Activated naive CD8-positive, alpha-beta T cell treated with anti-CD3 and anti-CD28 coated beads for 36 hours (primary cell): ENCODE data around the gene CPT1A. TPM values are rescaled to one million over a fixed set of nuclear protein-coding genes. Genes with fewer than 3 reads are reported as not detected.

Experiments
- DNase-seq: peaks from one replicate; pipeline ENCODE4 v3.0.0; 2021
- H3K27ac Mint-ChIP-seq: one replicate; pipeline ENCODE4 v1.8.0; 2022; ENCODE audit warnings: mild to moderate bottlenecking, moderate library complexity, mixed read lengths
- H3K27me3 Mint-ChIP-seq: one replicate; pipeline ENCODE4 v1.8.0; 2022; ENCODE audit warnings: mild to moderate bottlenecking, mixed read lengths
- H3K36me3 Mint-ChIP-seq: one replicate; pipeline ENCODE4 v1.8.0; 2021; ENCODE audit warnings: mild to moderate bottlenecking, mixed read lengths
- H3K4me1 Mint-ChIP-seq: one replicate; pipeline ENCODE4 v1.8.0; 2021; ENCODE audit warnings: mixed read lengths
- H3K4me3 Mint-ChIP-seq: one replicate; pipeline ENCODE4 v1.8.0; 2022; ENCODE audit warnings: mild to moderate bottlenecking, moderate library complexity, mixed read lengths
- H3K9me3 Mint-ChIP-seq: one replicate; pipeline ENCODE4 v1.8.0; 2022; ENCODE audit warnings: mixed read lengths
- total RNA-seq, 2 experiments: library from RNA; stranded (reverse); gene quantifications; one replicate each; pipeline ENCODE4 v1.2.3, GENCODE V29; 2021

Gene CPT1A
- total RNA-seq, 2 experiments from 2014 or later, result 12.8 to 15.4 TPM

DNA sequence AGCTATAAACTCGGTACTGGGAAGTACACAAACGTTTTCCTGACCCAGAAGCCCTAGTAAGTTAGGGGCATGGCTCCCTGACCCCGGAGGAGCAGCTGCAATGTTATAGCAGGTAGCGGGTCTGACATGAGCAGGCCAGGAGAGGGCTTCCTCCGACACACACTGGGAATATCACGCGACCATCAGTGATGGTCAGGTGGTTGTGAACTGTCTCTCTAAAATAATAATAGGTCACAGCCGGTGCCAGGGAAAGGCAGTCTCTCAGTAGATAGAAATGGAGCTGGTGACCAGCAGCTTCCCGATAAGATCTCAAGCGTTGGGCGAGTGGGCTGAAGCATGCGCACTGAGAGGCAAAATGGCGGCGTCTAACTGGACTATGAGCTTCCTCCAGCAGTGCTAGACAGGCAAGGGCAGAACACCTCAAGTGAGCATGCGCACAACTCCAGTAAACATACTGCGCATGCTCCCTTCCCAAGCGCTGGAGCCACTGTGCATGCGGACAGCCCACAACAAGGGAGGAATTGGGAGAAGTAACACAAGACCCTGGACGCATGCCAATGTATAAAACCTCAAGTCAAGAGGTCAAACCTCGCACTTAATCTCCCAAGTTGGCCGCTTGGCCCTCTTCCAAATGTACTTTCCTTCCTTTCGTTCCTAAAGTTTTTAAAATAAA, 68.1 kb downstream of the CPT1A start:
- H3K36me3 Mint-ChIP-seq, result peaks cover 5% of the 10 kb centered on the region
- no peak for DNase-seq
- no peaks in the 10 kb centered on the region for H3K4me1 Mint-ChIP-seq
- no peak overlapping the region for H3K4me3 Mint-ChIP-seq
- no peaks in the 10 kb centered on the region for H3K9me3 Mint-ChIP-seq
- H3K27ac Mint-ChIP-seq, result no peak overlapping the region
- H3K27me3 Mint-ChIP-seq, result no peaks in the 10 kb centered on the region

DNA sequence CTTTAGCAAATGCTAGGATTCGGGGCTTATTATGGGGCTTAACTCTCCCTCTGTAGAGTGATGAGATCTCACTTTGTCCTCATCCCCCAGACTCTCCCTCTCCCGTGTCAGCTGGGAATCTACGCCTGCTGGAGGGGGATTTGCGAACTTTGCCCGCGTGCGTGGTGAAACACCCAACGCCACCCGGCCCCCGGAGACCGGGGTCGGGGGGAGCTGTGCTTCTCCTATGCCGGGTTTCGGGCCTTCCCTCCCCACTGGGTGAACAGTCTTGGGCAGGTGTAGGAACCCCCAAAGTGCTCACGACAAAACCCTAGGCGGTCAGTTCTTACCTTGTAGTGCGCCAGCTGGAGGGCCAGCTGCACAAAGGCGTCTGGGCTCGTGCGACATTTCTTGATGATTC, 68.8 kb downstream of the CPT1A start:
- Mint-ChIP-seq H3K4me1 (no peaks in the 10 kb centered on the region), H3K27me3 (no peaks in the 10 kb centered on the region), H3K27ac (no peak overlapping the region), H3K9me3 (no peaks in the 10 kb centered on the region), H3K36me3 (peaks cover 5% of the 10 kb centered on the region), H3K4me3 (no peak overlapping the region)
- no peak for DNase-seq

GRCh38 chr11:68770781-68771180, 70.9 kb downstream of the CPT1A start:
- H3K4me3 Mint-ChIP-seq, result no peak overlapping the region
- no peak for DNase-seq
- H3K27me3 Mint-ChIP-seq, result no peaks in the 10 kb centered on the region
- H3K36me3 Mint-ChIP-seq, result peaks cover 4% of the 10 kb centered on the region
- H3K9me3 Mint-ChIP-seq, result no peaks in the 10 kb centered on the region
- H3K4me1 Mint-ChIP-seq, result no peaks in the 10 kb centered on the region
- H3K27ac Mint-ChIP-seq, result no peak overlapping the region

DNA sequence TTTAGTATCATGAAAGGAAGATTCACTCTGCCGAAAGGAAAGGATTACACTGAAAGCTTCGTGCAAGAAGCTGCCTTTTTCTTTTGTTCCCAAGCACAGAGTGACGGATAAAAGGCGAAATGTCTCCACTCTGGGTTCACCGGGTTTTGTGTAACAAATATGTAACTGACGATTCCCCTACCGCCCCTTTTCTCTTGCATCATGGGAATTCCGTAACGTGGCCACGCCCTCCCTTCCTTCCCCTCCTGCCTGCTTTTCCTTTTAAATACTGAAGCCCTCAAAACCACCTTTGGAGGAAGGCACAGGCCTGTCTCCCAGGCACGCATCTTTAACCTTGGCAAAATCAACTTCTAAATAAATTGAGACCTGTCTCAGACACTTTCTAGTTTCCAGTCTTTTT, 74.0 kb downstream of the CPT1A start:
- DNase-seq, result no peak
- H3K27me3 Mint-ChIP-seq, result no peaks in the 10 kb centered on the region
- H3K36me3 Mint-ChIP-seq, result no peaks in the 10 kb centered on the region
- H3K9me3 Mint-ChIP-seq, result no peaks in the 10 kb centered on the region
- H3K4me3 Mint-ChIP-seq, result no peak overlapping the region
- no peak overlapping the region for H3K27ac Mint-ChIP-seq
- H3K4me1 Mint-ChIP-seq, result no peaks in the 10 kb centered on the region

- DNase-seq, result no peak
- no peak overlapping the region for H3K4me3 Mint-ChIP-seq
- H3K36me3 Mint-ChIP-seq, result no peaks in the 10 kb centered on the region
- no peak overlapping the region for H3K27ac Mint-ChIP-seq
- no peaks in the 10 kb centered on the region for H3K9me3 Mint-ChIP-seq
- no peaks in the 10 kb centered on the region for H3K4me1 Mint-ChIP-seq
- no peaks in the 10 kb centered on the region for H3K27me3 Mint-ChIP-seq
Observed at GRCh38 chr11:68766786-68767185, 74.9 kb downstream of the CPT1A start.

- H3K27me3 Mint-ChIP-seq, result no peaks in the 10 kb centered on the region
- H3K4me3 Mint-ChIP-seq, result no peak overlapping the region
- H3K4me1 Mint-ChIP-seq, result no peaks in the 10 kb centered on the region
- H3K9me3 Mint-ChIP-seq, result no peaks in the 10 kb centered on the region
- no peak overlapping the region for H3K27ac Mint-ChIP-seq
- no peaks in the 10 kb centered on the region for H3K36me3 Mint-ChIP-seq
- DNase-seq, result no peak
Observed at GRCh38 chr11:68764746-68765145, 77.0 kb downstream of the CPT1A start.

DNA sequence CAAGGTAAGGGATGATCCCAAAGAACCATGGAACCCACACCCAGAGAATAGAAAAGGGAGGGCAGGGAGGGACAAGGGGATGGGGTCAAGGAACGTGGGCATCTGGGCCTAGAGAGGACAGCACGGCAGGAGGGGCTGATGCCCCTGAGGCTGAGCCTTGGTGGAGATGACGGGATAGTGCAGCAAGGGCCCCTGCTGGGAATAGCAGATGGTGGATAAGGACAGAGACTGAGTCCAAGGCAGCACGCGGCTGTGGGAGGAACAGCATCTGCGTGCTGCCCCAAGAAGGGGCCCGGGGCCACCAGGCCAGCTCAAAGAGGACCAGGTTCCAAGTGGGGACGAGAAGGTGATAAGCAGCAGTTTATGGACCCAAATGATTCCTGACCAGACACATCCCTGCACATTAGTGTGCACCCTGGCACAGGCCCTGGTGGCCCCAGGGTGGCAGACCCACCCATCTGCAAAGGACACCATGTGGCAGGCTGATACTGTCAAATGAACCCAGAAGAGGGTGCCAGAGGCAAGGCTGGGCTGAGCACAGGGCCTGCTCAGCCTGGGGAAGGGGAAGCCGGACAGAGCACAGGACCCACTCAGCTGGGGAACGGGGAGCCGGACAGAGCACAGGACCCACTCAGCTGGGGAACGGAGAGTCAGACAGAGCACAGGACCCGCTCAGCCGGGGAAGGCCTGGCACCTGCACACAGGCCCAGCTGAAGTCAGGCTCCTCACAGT, 77.6 kb downstream of the CPT1A start:
- H3K36me3 Mint-ChIP-seq, result no peaks in the 10 kb centered on the region
- H3K4me1 Mint-ChIP-seq, result no peaks in the 10 kb centered on the region
- DNase-seq, result no peak
- no peaks in the 10 kb centered on the region for H3K9me3 Mint-ChIP-seq
- no peak overlapping the region for H3K27ac Mint-ChIP-seq
- no peak overlapping the region for H3K4me3 Mint-ChIP-seq
- H3K27me3 Mint-ChIP-seq, result no peaks in the 10 kb centered on the region

- Mint-ChIP-seq H3K36me3 (no peaks in the 10 kb centered on the region), H3K27ac (no peak overlapping the region)
Observed at GRCh38 chr11:68763181-68763721, 78.5 kb downstream of the CPT1A start.

DNA sequence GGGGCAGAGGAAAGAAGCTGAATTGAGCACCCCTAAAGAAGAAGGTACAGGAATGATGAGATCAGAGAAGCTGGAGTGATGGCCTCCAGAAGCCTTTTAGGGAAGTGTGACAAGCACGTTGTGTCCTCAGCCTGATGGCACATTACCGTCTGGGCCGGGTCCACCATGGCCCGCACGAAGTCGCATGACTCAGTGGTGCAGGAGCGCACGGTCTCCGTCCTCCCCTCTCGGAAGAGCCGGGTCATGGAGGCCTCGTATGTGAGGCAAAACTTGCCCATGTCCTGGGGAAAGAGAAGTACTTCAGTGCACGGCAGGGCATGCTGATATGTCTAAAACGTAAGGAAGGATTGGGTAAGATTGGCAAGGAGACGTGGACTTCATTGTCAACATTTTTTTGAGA, 79.2 kb downstream of the CPT1A start:
- H3K9me3 Mint-ChIP-seq, result no peaks in the 10 kb centered on the region
- H3K4me1 Mint-ChIP-seq, result no peaks in the 10 kb centered on the region
- H3K27me3 Mint-ChIP-seq, result no peaks in the 10 kb centered on the region
- no peak overlapping the region for H3K4me3 Mint-ChIP-seq
- no peak overlapping the region for H3K27ac Mint-ChIP-seq
- no peak for DNase-seq
- no peaks in the 10 kb centered on the region for H3K36me3 Mint-ChIP-seq

More at GRCh38 chr11:68763181-68763721, 78.5 kb downstream of the CPT1A start:
- Mint-ChIP-seq H3K27me3 (no peaks in the 10 kb centered on the region), H3K9me3 (no peaks in the 10 kb centered on the region), H3K4me3 (no peak overlapping the region), H3K4me1 (no peaks in the 10 kb centered on the region)
- no peak for DNase-seq

DNA sequence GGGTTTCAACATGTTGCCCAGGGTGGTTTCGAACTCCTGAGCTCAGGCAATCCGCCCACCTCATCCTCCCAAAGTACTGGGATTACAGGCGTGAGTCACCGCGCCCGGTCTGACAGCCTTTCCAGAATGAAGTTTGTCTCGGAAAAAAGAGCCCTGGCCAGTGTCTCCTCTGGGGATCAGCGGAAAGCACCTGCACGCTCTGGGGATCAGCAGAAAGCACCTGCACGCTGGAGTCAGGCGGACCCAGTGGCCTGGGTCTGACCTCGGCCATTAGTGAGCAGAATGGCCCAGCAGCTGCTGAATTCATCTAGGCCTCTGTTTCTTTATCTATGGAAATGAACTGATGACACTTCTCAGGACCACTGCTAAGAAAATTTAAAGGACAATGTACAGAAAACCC, 79.9 kb downstream of the CPT1A start:
- Mint-ChIP-seq H3K4me1 (no peaks in the 10 kb centered on the region), H3K27me3 (no peaks in the 10 kb centered on the region), H3K27ac (no peak overlapping the region), H3K4me3 (no peak overlapping the region), H3K9me3 (no peaks in the 10 kb centered on the region), H3K36me3 (no peaks in the 10 kb centered on the region)
- DNase-seq, result no peak

- no peaks in the 10 kb centered on the region for H3K36me3 Mint-ChIP-seq
- H3K27me3 Mint-ChIP-seq, result no peaks in the 10 kb centered on the region
- no peak overlapping the region for H3K27ac Mint-ChIP-seq
- no peaks in the 10 kb centered on the region for H3K9me3 Mint-ChIP-seq
- no peak overlapping the region for H3K4me3 Mint-ChIP-seq
- DNase-seq, result no peak
- H3K4me1 Mint-ChIP-seq, result no peaks in the 10 kb centered on the region
Observed at GRCh38 chr11:68759991-68760390, 81.7 kb downstream of the CPT1A start.

DNA sequence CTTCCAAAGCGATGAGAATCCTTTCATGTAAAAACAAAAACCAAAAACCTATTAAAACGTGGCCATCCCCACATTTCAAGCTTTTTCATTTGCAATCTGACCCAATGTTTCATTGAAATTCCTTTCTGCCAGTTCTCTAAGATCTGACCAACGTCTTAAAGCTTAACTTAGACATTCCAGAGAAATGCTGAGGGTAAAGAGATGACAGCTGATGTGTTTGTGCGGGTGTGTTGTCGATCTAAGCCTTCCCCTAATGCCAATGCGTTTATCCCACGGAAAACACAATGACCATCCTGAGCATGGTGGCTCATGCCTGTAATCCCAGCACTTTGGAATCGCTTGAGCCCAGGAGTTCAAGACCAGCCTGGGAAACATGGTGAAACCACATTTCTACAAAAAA, 84.0 kb downstream of the CPT1A start:
- no peaks in the 10 kb centered on the region for H3K4me1 Mint-ChIP-seq
- no peak for DNase-seq
- H3K27ac Mint-ChIP-seq, result no peak overlapping the region
- no peaks in the 10 kb centered on the region for H3K9me3 Mint-ChIP-seq
- H3K27me3 Mint-ChIP-seq, result no peaks in the 10 kb centered on the region
- no peaks in the 10 kb centered on the region for H3K36me3 Mint-ChIP-seq
- no peak overlapping the region for H3K4me3 Mint-ChIP-seq

DNA sequence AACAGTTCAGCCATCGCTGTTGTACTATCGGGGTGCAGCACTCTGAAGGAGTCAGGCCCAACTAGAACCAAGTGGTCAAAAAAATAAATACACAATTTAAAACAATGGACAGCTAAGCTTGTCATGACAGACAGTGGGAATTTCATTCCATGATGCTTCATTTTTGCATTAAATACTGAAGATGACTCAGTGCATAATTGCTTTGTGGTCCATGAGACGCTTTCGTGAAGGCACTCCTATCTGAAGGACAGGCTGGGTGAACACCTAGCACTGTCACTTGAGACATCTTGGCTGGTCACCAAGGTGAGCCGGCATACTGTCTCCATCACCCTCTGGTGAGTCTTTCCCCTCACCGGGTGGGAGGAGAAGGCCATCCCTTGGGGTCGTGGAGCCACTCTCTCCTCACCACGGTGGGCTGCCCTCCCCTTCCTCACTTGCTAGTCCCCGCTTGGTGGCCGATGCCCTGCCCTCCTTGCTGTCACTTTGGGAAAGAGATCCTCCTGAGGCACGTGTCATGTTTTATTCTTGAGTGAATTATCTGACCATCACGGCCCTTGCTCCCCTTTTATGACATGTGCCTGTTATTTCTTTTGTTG, 85.4 kb downstream of the CPT1A start:
- Mint-ChIP-seq H3K36me3 (no peaks in the 10 kb centered on the region), H3K9me3 (no peaks in the 10 kb centered on the region), H3K4me1 (peaks cover 8% of the 10 kb centered on the region), H3K4me3 (no peak overlapping the region), H3K27me3 (no peaks in the 10 kb centered on the region), H3K27ac (no peak overlapping the region)
- no peak for DNase-seq

- Mint-ChIP-seq H3K27me3 (no peaks in the 10 kb centered on the region), H3K4me3 (no peak overlapping the region), H3K36me3 (no peaks in the 10 kb centered on the region), H3K27ac (no peak overlapping the region), H3K4me1 (peaks cover 8% of the 10 kb centered on the region), H3K9me3 (no peaks in the 10 kb centered on the region)
- DNase-seq, result no peak
Observed at GRCh38 chr11:68753300-68753699, 88.4 kb downstream of the CPT1A start.

GRCh38 chr11:68751331-68751856, 90.3 kb downstream of the CPT1A start, which contains the start of gene TESMIN:
Gene TESMIN, minus strand, starts transcription at chr11:68751520. Its CDS starts 860 bp downstream, at chr11:68750660.
- H3K27ac Mint-ChIP-seq, result no peak within 1 kb of the TSS

More at GRCh38 chr11:68751331-68751856, 90.3 kb downstream of the CPT1A start, which contains the start of gene TESMIN:
- Mint-ChIP-seq H3K4me1 (peaks cover 8% of the 10 kb centered on the region), H3K36me3 (no peaks in the 10 kb centered on the region), H3K27me3 (no peaks in the 10 kb centered on the region), H3K4me3 (peak within 1 kb of the TSS; percentile 76), H3K9me3 (no peaks in the 10 kb centered on the region)
- DNase-seq, result peak; percentile 86
